ENCODE results near the gene UBXN6. TPM values are rescaled to one million over a fixed set of nuclear protein-coding genes. Genes with fewer than 3 reads are reported as not detected.

The UBXN6 gene
- total RNA-seq, 1 donor from 2014 or later: 40.9 TPM

DNA sequence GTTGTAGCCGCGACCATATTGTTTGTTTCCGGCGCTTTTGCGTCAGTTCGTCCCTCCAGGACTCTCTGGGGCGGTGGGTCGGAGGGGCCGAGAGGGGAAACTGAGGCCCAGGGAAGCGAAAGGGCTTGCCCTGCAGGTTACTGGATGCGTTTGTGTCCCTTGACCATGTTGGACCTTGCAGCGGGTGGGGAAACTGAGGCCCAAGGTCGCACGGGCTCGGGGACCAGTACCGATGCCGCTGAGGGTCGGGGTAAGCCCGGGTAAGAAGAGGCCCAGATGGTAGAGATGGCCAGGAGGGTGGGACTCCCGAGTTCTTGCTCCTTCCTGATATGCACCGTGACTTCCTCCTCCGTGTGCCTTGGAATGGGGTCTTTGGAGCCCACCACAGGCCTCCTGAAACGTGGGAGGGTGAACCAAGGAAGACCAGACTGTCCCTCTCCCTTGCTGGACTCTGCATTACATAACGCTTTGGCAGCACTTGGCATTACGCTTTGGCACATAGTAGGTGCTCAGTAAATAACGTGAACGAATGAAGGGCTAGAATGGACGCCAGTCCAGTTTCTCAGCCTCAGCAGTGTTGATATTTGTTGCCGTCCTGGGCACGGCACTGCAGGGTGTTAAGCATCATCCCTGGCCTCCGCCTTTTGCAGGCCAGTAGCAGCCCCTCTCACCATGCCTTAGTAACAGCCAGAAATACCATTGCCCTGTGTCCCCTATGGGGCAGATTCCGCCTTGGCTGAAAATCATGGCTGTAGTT is 54.4 kb downstream of the UBXN6 start:
- H3K4me3 ChIP-seq (ENCODE audit: low read depth, low read length): peak overlapping the region; percentile 93
- no peak for DNase-seq (ENCODE audit: low read depth)
- TF ChIP-seq, protein P1, sequence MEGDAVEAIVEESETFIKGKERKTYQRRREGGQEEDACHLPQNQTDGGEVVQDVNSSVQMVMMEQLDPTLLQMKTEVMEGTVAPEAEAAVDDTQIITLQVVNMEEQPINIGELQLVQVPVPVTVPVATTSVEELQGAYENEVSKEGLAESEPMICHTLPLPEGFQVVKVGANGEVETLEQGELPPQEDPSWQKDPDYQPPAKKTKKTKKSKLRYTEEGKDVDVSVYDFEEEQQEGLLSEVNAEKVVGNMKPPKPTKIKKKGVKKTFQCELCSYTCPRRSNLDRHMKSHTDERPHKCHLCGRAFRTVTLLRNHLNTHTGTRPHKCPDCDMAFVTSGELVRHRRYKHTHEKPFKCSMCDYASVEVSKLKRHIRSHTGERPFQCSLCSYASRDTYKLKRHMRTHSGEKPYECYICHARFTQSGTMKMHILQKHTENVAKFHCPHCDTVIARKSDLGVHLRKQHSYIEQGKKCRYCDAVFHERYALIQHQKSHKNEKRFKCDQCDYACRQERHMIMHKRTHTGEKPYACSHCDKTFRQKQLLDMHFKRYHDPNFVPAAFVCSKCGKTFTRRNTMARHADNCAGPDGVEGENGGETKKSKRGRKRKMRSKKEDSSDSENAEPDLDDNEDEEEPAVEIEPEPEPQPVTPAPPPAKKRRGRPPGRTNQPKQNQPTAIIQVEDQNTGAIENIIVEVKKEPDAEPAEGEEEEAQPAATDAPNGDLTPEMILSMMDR (conservative IDR thresholded peaks at IDR 0.05; ENCODE audit: low read depth, low read length): no peak

DNA sequence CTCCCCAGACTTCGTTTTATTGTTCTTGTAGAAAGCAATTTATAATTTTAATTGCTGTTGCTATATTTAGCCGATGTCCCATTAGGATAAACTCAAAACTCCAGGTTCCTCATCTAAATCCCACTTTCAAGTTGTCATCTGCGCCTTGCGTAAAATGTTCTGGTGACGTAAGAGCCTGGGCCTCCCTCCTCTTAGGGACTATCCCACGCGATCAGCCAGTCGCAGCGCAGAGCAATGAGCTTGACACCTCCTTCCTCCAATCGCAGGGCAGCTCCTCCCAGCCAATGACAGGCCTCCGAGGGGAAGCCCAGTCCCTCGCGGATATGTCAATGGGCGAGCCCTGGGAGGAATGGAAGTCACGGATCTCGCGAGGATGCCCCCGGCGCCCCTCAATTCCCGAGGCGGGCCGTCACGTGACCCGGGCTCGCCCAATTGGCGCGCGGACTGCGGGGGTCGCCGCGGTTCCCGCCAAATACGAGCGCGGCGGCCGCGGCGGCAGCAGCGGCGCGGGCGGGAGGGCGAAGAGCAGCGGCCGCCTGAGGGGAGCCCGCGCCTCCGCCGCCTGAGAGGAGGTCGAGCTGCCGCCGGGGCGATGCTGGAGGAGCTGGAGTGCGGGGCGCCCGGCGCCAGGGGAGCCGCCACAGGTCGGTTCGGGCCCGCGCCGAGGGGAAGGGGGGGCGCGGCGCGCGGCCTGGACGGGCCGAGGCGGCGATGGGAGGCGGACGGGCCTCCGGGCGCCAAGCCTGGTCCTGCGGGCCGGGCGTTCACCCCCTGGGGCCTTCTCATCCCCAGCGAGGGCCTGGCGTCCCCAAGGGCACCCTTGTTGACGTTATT is 55.2 kb downstream of the UBXN6 start, which contains the start of gene CHAF1A:
Gene CHAF1A (plus strand): TSS at position 470 of the 834 bp plus-strand sequence. CDS start 123 bp downstream, at position 593.
- peak within 1 kb of the TSS; percentile 93 for H3K4me3 ChIP-seq (ENCODE audit: low read depth, low read length)
- peak; percentile 97 for DNase-seq (ENCODE audit: low read depth)

DNA sequence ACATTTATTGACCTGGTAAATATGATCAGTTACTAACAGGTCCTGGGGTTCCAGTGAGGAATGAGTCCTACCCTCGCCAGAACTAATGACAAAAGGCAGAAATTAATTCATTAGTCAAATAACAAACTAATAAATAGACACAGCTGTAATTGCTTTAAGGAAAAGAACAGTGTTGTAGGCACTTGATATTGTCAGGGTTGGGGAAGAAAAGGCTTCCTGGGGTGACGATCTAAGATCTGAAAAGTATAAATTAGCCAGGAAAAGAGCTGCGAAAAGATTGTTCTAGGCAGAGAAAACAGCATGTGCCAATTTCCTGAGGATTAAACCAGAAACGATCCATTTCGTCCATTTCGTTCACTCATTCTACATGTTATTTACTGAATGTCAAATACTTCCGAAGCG is 55.8 kb downstream of the UBXN6 start:
- TF ChIP-seq, protein P1 (conservative IDR thresholded peaks at IDR 0.05; ENCODE audit: low read depth, low read length): no peak
- peak overlapping the region; percentile 50 for H3K4me3 ChIP-seq (ENCODE audit: low read depth, low read length)
- no peak for DNase-seq (ENCODE audit: low read depth)

More for the DNA sequence above, 55.2 kb downstream of the UBXN6 start, which contains the start of gene CHAF1A:
- TF ChIP-seq, protein P1 (conservative IDR thresholded peaks at IDR 0.05; ENCODE audit: low read depth, low read length): no peak

DNA sequence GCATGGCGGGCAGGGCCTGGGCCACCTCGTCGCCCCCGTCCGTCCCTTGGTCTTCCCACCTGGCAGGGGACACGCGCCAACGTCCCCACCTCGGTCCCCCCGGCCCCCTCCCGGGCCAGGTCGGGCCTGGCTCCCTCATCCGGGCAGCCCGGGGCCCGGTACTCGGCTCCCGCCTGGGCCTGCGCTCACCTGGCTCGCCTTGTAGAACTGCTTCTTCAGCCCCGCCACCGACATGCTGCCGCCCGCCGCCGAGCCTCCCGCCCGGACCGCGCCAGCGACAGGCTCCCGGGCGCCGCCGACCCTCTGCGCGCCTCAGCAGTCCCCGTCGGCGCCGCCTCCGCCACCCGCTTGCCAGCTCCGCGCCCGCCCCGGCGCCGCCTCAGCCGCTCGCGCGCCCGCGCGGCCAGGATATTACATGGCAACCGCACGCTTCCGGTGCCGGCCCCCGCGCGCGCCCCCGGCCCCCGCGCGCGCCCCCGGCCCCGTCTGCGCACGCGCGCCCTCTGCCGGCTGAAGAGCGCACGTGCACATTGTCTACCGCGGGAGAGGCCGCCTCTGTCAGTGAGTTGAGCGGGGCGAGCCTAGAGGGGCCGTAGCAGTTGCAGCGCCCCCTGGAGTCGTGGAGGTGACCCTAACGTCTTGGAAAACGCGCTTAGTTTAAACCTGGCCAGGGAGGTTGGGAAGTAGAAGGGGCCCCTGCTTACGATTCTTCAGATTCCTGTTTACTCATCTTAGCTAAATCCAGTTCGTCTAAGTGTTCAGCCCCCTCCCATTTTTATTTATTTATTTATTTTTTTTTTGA is 57.3 kb downstream of the UBXN6 start, which contains the start of gene SH3GL1:
Gene SH3GL1 (minus strand): TSS at position 413 of the 802 bp plus-strand sequence. CDS start 179 bp downstream, at position 234.
- TF ChIP-seq, protein P1 (conservative IDR thresholded peaks at IDR 0.05; ENCODE audit: low read depth, low read length): peak; percentile 90
- no peak for DNase-seq (ENCODE audit: low read depth)
- peak within 1 kb of the TSS; percentile 85 for H3K4me3 ChIP-seq (ENCODE audit: low read depth, low read length)

DNA sequence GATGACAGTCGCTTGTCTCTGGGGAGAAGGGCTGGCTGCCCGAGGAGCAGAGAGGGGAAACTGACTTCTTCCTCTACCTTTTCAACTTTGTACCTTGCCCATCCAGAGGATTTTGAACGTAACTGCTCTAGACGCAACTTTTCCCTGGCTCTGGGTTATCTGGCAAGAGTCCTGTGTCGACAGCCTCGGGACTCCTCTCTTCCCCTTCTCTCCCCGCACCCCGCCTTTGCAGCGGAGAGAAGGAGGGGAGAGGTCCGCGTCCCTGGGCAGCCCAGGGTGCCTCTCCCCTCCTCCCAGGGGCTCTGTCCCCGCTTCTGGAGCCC is 57.8 kb downstream of the UBXN6 start:
- no peak for DNase-seq (ENCODE audit: low read depth)
- peak overlapping the region; percentile 85 for H3K4me3 ChIP-seq (ENCODE audit: low read depth, low read length)
- TF ChIP-seq, protein P1 (conservative IDR thresholded peaks at IDR 0.05; ENCODE audit: low read depth, low read length): no peak

DNA sequence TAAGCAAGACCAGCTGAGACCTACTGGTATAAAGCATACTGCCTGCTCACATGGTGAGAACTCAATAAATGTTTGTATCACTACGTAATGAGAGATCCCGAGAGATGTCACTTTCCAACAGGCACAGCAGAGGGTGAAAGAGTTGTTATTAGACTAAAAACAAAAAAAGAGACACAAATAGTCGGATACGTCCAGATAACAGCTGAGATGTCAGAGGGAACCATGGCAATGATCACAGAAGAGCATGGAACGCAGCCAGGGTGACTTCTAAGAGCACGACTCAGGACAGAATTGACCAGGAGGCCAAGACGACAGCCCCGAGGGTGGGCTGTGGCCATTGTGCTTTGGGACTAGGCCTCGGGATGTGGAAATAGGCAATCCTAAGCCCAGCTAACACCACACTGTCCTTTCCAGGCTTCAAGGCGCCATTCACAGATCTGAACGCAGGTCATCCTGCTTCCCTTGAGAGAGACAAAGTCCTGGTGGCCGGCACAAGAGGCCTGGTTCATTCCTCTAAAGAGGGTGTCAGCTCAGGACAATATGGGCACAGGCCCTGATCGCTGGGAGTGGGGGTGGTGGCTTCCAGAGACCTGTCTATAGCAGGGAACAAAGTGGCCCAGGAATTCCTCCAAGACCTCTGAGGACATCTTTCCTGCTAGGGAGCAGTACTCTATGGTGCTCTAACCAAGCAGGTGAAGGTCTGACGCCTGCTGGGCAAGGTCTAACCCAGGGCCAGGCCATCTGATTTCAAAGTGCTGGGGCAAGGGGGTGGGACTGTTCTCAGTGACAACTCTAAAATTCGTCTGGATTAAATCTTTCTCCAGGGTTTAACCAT is 60.4 kb downstream of the UBXN6 start:
- DNase-seq (ENCODE audit: low read depth): no peak
- H3K4me3 ChIP-seq (ENCODE audit: low read depth, low read length): no peak overlapping the region
- TF ChIP-seq, protein P1 (conservative IDR thresholded peaks at IDR 0.05; ENCODE audit: low read depth, low read length): no peak
